Activated CD4-positive, CD25-positive, alpha-beta regulatory T cell treated with anti-CD3 and anti-CD28 coated beads, Interleukin-2, amount 50 U/mL, for 24 hours (primary cell): Measurements from ENCODE around the gene ZFPL1.
A peak's percentile ranks its signal among the peaks of the same experiment; 100 is the strongest.
"Not testable (repeated sequence)": the region's sequence is repeated elsewhere in the genome, so short reads cannot be mapped to it uniquely, and the experiment has no call there.

Source experiments
- ATAC-seq, 2 donors: fragments of 150-1000 bp; cut with Tn5 transposase; one replicate each; pipeline ENCODE4 v1.10.0; 2021; ENCODE audit warnings: mild to moderate bottlenecking in 1 of 2, moderate library complexity in 1 of 2

The ZFPL1 gene

GRCh38 chr11:65115361-65116082 lies 31.5 kb downstream of the ZFPL1 start:
- ATAC-seq = no peak

- peak; percentile 21 to 30 for ATAC-seq
Measured at GRCh38 chr11:65116370-65117205, 32.6 kb downstream of the ZFPL1 start.

GRCh38 chr11:65117206-65118096 lies 33.4 kb downstream of the ZFPL1 start, which contains the start of gene ZNHIT2:
ZNHIT2 (minus strand) TSS chr11:65117701; CDS start chr11:65117653, 48 bp downstream.
- ATAC-seq = peak; percentile 61 to 62

GRCh38 chr11:65118097-65118837 lies 34.2 kb downstream of the ZFPL1 start:
- ATAC-seq = no peak

GRCh38 chr11:65118891-65119669 lies 35.1 kb downstream of the ZFPL1 start:
- not testable (repeated sequence) for ATAC-seq

GRCh38 chr11:65119670-65119995 lies 35.6 kb downstream of the ZFPL1 start:
- ATAC-seq = no peak

GRCh38 chr11:65120831-65121230 lies 36.8 kb downstream of the ZFPL1 start:
- no peak for ATAC-seq

GRCh38 chr11:65121447-65121864 lies 37.4 kb downstream of the ZFPL1 start:
- no peak for ATAC-seq

GRCh38 chr11:65121865-65122696 lies 38.1 kb downstream of the ZFPL1 start, which contains the start of the genes FAU and MRPL49:
FAU (minus strand) TSS chr11:65122134; CDS start chr11:65121813, 321 bp downstream.
MRPL49 (plus strand) TSS chr11:65122321; CDS start chr11:65122347, 26 bp downstream.
- peak; percentile 87 to 88 for ATAC-seq

- ATAC-seq = no peak
Measured at GRCh38 chr11:65124480-65125196, 40.6 kb downstream of the ZFPL1 start.

GRCh38 chr11:65125197-65126056 lies 41.4 kb downstream of the ZFPL1 start:
- ATAC-seq = no peak

- no peak for ATAC-seq
Measured at GRCh38 chr11:65126624-65127274, 42.7 kb downstream of the ZFPL1 start.

GRCh38 chr11:65127473-65128181 lies 43.6 kb downstream of the ZFPL1 start:
- no peak for ATAC-seq

GRCh38 chr11:65128182-65129145 lies 44.4 kb downstream of the ZFPL1 start:
- ATAC-seq = no peak

GRCh38 chr11:65129649-65130441 lies 45.8 kb downstream of the ZFPL1 start:
- no peak for ATAC-seq
